Vagina (tissue), 2 donors: ENCODE measurements around the gene MED28.

Experiments
- CTCF ChIP-seq, 3 experiments: fragments of 450-650 bp in 2 of 3; fragments of 200-600 bp in 1 of 3; sonication (generic) in 1 of 3; IDR thresholded peaks; one replicate each; pipeline ENCODE4 v1.5.1; 2017 to 2019; ENCODE audit warnings: antibody characterized with exemption in 3 of 3, mild to moderate bottlenecking in 2 of 3, moderate library complexity in 2 of 3
- POLR2A ChIP-seq, 2 donors: fragments of 450-650 bp; IDR thresholded peaks; one replicate each; pipeline ENCODE4 v1.6.1; 2017; ENCODE audit warnings: antibody characterized with exemption in 2 of 2, mild to moderate bottlenecking in 2 of 2, moderate library complexity in 2 of 2

- TF ChIP-seq CTCF (IDR thresholded peaks at IDR 0.05) (no peak), POLR2A (IDR thresholded peaks at IDR 0.05) (no peak)
These were observed 47.2 kb upstream of the MED28 start for GRCh38 chr4:17567271-17567670.
